Neural progenitor cell (in vitro differentiated cells): Measurements from ENCODE around the gene THRA. TPM values are rescaled to one million over a fixed set of nuclear protein-coding genes. Genes with fewer than 3 reads are reported as not detected.

Experiments
- DNase-seq: peaks from one replicate; pipeline ENCODE4 v3.0.0-alpha.2; 2016; ENCODE audit warnings: low spot score
- H2AFZ ChIP-seq: fragments of 200-600 bp; sonication (generic); replicated peaks from 2 replicates; pipeline ENCODE4 v1.6.1; 2016; ENCODE audit warnings: antibody characterized with exemption
- H3F3A ChIP-seq: fragments of 200-600 bp; sonication (generic); 2 replicates; pipeline ENCODE4 v1.6.1; 2016; ENCODE audit warnings: antibody characterized with exemption, low read depth
- H3K27ac ChIP-seq: fragments of 200-600 bp; sonication (generic); 2 replicates; pipeline ENCODE4 v1.5.1; 2016; ENCODE audit warnings: mild to moderate bottlenecking
- H3K27me3 ChIP-seq: fragments of 200-600 bp; sonication (generic); 2 replicates; pipeline ENCODE4 v1.6.1; 2016; ENCODE audit warnings: mild to moderate bottlenecking, moderate library complexity
- H3K36me3 ChIP-seq: fragments of 200-600 bp; sonication (generic); 2 replicates; pipeline ENCODE4 v1.5.1; 2016
- H3K4me1 ChIP-seq: fragments of 200-600 bp; sonication (generic); 2 replicates; pipeline ENCODE4 v1.6.1; 2016; ENCODE audit warnings: mixed run types
- H3K4me2 ChIP-seq: fragments of 200-600 bp; sonication (generic); 2 replicates; pipeline ENCODE4 v1.6.1; 2016
- H3K4me3 ChIP-seq: fragments of 200-600 bp; sonication (generic); 2 replicates; pipeline ENCODE4 v1.5.1; 2016
- H3K79me2 ChIP-seq: fragments of 200-600 bp; sonication (generic); 2 replicates; pipeline ENCODE4 v1.6.1; 2016; ENCODE audit warnings: low read depth
- H3K9ac ChIP-seq: fragments of 200-600 bp; sonication (generic); 2 replicates; pipeline ENCODE4 v1.6.1; 2016
- H3K9me3 ChIP-seq: fragments of 200-600 bp; sonication (generic); 2 replicates; pipeline ENCODE4 v1.5.1; 2016; ENCODE audit warnings: low read depth
- H4K20me1 ChIP-seq: fragments of 200-600 bp; sonication (generic); 2 replicates; pipeline ENCODE4 v1.6.1; 2016; ENCODE audit warnings: low read depth
- H3K27ac Mint-ChIP-seq: 3 replicates; pipeline ENCODE4 v1.8.0; 2021; ENCODE audit warnings: mixed read lengths
- H3K27me3 Mint-ChIP-seq: 2 replicates; pipeline ENCODE4 v1.8.0; 2022; ENCODE audit warnings: low read depth, mild to moderate bottlenecking, inconsistent platforms, moderate library complexity, mixed read lengths; ENCODE audit not compliant: insufficient read depth
- H3K36me3 Mint-ChIP-seq: 3 replicates; pipeline ENCODE4 v1.8.0; 2021; ENCODE audit warnings: mixed read lengths
- H3K4me1 Mint-ChIP-seq: 3 replicates; pipeline ENCODE4 v1.8.0; 2021; ENCODE audit warnings: mixed read lengths
- H3K4me3 Mint-ChIP-seq: 3 replicates; pipeline ENCODE4 v1.8.0; 2021; ENCODE audit warnings: mild to moderate bottlenecking, moderate library complexity, mixed read lengths
- H3K9me3 Mint-ChIP-seq: 3 replicates; pipeline ENCODE4 v1.8.0; 2020; ENCODE audit warnings: mixed read lengths
- CTCF ChIP-seq: fragments of 200-600 bp; sonication (generic); IDR thresholded peaks from 2 replicates; pipeline ENCODE4 v1.5.1; 2017; ENCODE audit warnings: antibody characterized with exemption, mild to moderate bottlenecking
- EZH2 ChIP-seq: fragments of 200-600 bp; sonication (generic); IDR thresholded peaks from 2 replicates; pipeline ENCODE4 v1.6.1; 2017; ENCODE audit warnings: antibody characterized with exemption, mild to moderate bottlenecking, moderate library complexity
- EZH2phosphoT487 ChIP-seq: fragments of 200-600 bp; sonication (generic); IDR thresholded peaks from 2 replicates; pipeline ENCODE4 v1.6.1; 2017; ENCODE audit warnings: antibody characterized with exemption
- total RNA-seq: library from RNA; depleted of rRNA; stranded (reverse); fragments of >200 nt; gene quantifications from 2 replicates; pipeline ENCODE4 v1.2.3, GENCODE V29; 2015; ENCODE audit warnings: low replicate concordance

The THRA gene
- total RNA-seq, 1 donor from 2014 or later = 14.5 TPM

GRCh38 chr17:40115101-40115436 lies 52.3 kb downstream of the THRA start:
- H3K4me3 ChIP-seq = no peak overlapping the region
- DNase-seq = no peak
- H4K20me1 ChIP-seq = peaks cover 3% of the 10 kb centered on the region
- peaks cover 7% of the 10 kb centered on the region for H3K79me2 ChIP-seq
- no peaks in the 10 kb centered on the region for H3K9me3 ChIP-seq
- no peaks in the 10 kb centered on the region for H3K36me3 ChIP-seq
- H3K27ac ChIP-seq = no peak overlapping the region
- TF ChIP-seq CTCF (no peak), EZH2 (no peak), EZH2phosphoT487 (no peak)
- H3K9ac ChIP-seq = no peak overlapping the region
- H3F3A ChIP-seq = peaks cover 54% of the 10 kb centered on the region
- Mint-ChIP-seq H3K9me3 (no peaks in the 10 kb centered on the region), H3K27me3 (no peaks in the 10 kb centered on the region), H3K4me3 (no peak overlapping the region), H3K27ac (no peak overlapping the region), H3K4me1 (peaks cover 49% of the 10 kb centered on the region), H3K36me3 (no peaks in the 10 kb centered on the region)
- no peak overlapping the region for H3K4me2 ChIP-seq
- no peaks in the 10 kb centered on the region for H3K27me3 ChIP-seq
- no peak overlapping the region for H2AFZ ChIP-seq
- peaks cover 44% of the 10 kb centered on the region for H3K4me1 ChIP-seq

- Histone ChIP-seq H3F3A (peaks cover 38% of the 10 kb centered on the region), H3K9me3 (no peaks in the 10 kb centered on the region), H3K36me3 (peaks cover 9% of the 10 kb centered on the region), H3K79me2 (peaks cover 71% of the 10 kb centered on the region), H3K27me3 (no peaks in the 10 kb centered on the region), H4K20me1 (peaks cover 44% of the 10 kb centered on the region), H3K9ac (peak within 1 kb of the TSS; percentile 88), H3K4me1 (peaks cover 22% of the 10 kb centered on the region), H3K4me2 (peak within 1 kb of the TSS; percentile 92), H3K4me3 (peak within 1 kb of the TSS; percentile 99), H2AFZ (no peak within 1 kb of the TSS), H3K27ac (peak within 1 kb of the TSS; percentile 86)
- TF ChIP-seq EZH2phosphoT487 (no peak), EZH2 (no peak), CTCF (no peak)
- Mint-ChIP-seq H3K4me3 (peak within 1 kb of the TSS; percentile 99), H3K36me3 (peaks cover 8% of the 10 kb centered on the region), H3K27ac (peak within 1 kb of the TSS; percentile 100), H3K9me3 (no peaks in the 10 kb centered on the region), H3K27me3 (peaks cover 2% of the 10 kb centered on the region), H3K4me1 (peaks cover 29% of the 10 kb centered on the region)
- DNase-seq = peak; percentile 95
Measured at GRCh38 chr17:40121181-40122135, 58.7 kb downstream of the THRA start, which contains the start of gene MSL1. Gene MSL1, plus strand, starts transcription at chr17:40121971. Its CDS starts 642 bp downstream, at chr17:40122613.

- no peaks in the 10 kb centered on the region for H3K9me3 Mint-ChIP-seq
- H3K27me3 ChIP-seq = no peaks in the 10 kb centered on the region
- no peak overlapping the region for H3K27ac Mint-ChIP-seq
- H4K20me1 ChIP-seq = peaks cover 44% of the 10 kb centered on the region
- H3K36me3 Mint-ChIP-seq = peaks cover 12% of the 10 kb centered on the region
- H3K27me3 Mint-ChIP-seq = peaks cover 2% of the 10 kb centered on the region
- H3K4me2 ChIP-seq = peak overlapping the region; percentile 92
- H3K4me1 Mint-ChIP-seq = peaks cover 29% of the 10 kb centered on the region
- H3K36me3 ChIP-seq = peaks cover 9% of the 10 kb centered on the region
- DNase-seq = peak; percentile 79
- H3K79me2 ChIP-seq = peaks cover 80% of the 10 kb centered on the region
- peak overlapping the region; percentile 99 for H3K4me3 ChIP-seq
- H3K9me3 ChIP-seq = no peaks in the 10 kb centered on the region
- peak; percentile 23 for TF ChIP-seq CTCF
- TF ChIP-seq EZH2phosphoT487 = no peak
- TF ChIP-seq EZH2 = no peak
- peaks cover 44% of the 10 kb centered on the region for H3F3A ChIP-seq
- peak overlapping the region; percentile 88 for H3K9ac ChIP-seq
- H3K27ac ChIP-seq = peak overlapping the region; percentile 86
- no peak overlapping the region for H2AFZ ChIP-seq
- H3K4me3 Mint-ChIP-seq = peak overlapping the region; percentile 99
- H3K4me1 ChIP-seq = peaks cover 22% of the 10 kb centered on the region
Measured at GRCh38 chr17:40122136-40122998, 59.6 kb downstream of the THRA start.
